ENCODE measurements around the gene CASZ1. TPM values are rescaled to one million over a fixed set of nuclear protein-coding genes. Genes with fewer than 3 reads are reported as not detected.

The CASZ1 gene
- total and polyA plus RNA-seq, 12 donors, result 2.5 to 35.2 (median 7.0) TPM

DNA sequence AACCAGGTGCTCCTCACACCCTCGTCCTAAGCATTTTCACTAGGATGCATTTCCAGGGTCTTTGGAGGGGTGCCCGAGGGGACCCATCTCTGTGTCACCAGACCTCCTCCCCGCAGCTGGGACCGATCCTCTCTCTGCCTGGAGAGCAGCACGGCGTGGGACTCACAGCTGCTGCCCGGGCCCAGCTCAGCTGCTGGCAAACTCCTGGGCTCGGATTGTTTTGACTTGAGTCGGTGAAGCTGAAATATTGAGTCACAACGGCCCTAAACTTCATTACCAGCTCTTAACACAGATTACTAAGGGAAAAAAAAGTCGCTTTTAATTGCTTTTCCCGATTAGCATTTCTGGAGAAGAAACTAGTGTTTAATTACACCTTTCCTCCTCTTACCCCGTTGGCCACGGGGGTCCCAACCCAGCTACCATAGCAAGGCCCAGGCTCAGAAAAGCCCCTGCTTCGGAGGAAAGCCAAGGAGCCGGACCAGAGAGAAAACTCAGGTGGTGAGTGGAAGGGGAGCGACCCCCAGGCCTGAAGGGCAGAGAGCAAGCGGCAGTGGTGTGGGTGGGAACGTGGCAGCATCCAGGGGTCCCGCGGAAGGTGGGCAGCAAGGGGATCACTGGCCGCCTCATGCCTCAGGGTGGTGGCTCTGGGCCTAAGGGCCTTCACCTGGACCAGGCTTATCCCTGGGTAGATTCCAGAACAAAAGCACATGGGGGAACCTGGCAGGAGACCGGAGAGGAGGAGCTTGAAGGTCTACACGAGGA, 41.7 kb downstream of the CASZ1 start:
- H3K4me3 ChIP-seq, result no peak overlapping the region
- H3K27ac ChIP-seq, result no peak overlapping the region
- H3K4me1 ChIP-seq (replicated peaks in 1 of 2), result peaks cover 0 to 6% of the 10 kb centered on the region in 2 donors
- H3K27me3 ChIP-seq, result no peaks in the 10 kb centered on the region
- WGBS, 4 donors, result 81 to 87% (median 84%) methylated on average over 23 to 24 of the region's 24 CpGs
- no peaks in the 10 kb centered on the region for H3K9me3 ChIP-seq (replicated peaks in 1 of 3)
- no peaks in the 10 kb centered on the region for H3K36me3 ChIP-seq (replicated peaks in 1 of 2)
- DNase-seq, result no peak
- intact Hi-C loops (cut with DNase I), result no loop called here
- TF ChIP-seq, protein P1, sequence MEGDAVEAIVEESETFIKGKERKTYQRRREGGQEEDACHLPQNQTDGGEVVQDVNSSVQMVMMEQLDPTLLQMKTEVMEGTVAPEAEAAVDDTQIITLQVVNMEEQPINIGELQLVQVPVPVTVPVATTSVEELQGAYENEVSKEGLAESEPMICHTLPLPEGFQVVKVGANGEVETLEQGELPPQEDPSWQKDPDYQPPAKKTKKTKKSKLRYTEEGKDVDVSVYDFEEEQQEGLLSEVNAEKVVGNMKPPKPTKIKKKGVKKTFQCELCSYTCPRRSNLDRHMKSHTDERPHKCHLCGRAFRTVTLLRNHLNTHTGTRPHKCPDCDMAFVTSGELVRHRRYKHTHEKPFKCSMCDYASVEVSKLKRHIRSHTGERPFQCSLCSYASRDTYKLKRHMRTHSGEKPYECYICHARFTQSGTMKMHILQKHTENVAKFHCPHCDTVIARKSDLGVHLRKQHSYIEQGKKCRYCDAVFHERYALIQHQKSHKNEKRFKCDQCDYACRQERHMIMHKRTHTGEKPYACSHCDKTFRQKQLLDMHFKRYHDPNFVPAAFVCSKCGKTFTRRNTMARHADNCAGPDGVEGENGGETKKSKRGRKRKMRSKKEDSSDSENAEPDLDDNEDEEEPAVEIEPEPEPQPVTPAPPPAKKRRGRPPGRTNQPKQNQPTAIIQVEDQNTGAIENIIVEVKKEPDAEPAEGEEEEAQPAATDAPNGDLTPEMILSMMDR (IDR thresholded peaks at IDR 0.05), result no peak
- TF ChIP-seq POLR2A (IDR thresholded peaks at IDR 0.05), result no peak

DNA sequence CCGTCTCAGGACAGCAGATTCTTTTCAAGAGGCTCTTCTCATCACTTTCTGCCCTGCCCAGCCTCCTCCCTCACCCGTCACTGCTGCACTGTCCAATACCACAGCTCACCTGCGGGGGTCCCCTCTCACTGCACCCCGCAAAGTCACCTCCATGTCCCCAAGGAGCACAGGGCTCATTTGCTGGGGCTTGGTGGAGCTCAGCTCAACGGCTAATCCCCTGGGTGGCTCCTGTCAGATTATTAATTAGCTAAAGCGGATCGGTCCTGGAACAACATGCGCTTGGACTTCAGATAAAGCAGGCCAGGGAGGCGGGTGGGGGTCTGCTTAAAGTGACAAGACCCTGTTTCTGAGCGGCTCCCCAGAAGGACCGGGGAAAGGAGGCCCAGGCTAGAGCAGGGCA, 43.1 kb downstream of the CASZ1 start:
- H3K4me3 ChIP-seq, result no peak overlapping the region
- TF ChIP-seq POLR2A (IDR thresholded peaks at IDR 0.05), result no peak
- TF ChIP-seq, protein P1 (IDR thresholded peaks at IDR 0.05), result no peak
- H3K4me1 ChIP-seq (replicated peaks in 1 of 2), result peaks cover 0 to 6% of the 10 kb centered on the region in 2 donors
- 72 to 83% (median 77%) methylated on average over 11 of the region's 11 CpGs for WGBS, 4 donors
- no peaks in the 10 kb centered on the region for H3K27me3 ChIP-seq
- H3K36me3 ChIP-seq (replicated peaks in 1 of 2), result no peaks in the 10 kb centered on the region
- no peak overlapping the region for H3K27ac ChIP-seq
- DNase-seq, result no peak
- H3K9me3 ChIP-seq (replicated peaks in 1 of 3), result no peaks in the 10 kb centered on the region
- intact Hi-C loops (cut with DNase I), result no loop called here

DNA sequence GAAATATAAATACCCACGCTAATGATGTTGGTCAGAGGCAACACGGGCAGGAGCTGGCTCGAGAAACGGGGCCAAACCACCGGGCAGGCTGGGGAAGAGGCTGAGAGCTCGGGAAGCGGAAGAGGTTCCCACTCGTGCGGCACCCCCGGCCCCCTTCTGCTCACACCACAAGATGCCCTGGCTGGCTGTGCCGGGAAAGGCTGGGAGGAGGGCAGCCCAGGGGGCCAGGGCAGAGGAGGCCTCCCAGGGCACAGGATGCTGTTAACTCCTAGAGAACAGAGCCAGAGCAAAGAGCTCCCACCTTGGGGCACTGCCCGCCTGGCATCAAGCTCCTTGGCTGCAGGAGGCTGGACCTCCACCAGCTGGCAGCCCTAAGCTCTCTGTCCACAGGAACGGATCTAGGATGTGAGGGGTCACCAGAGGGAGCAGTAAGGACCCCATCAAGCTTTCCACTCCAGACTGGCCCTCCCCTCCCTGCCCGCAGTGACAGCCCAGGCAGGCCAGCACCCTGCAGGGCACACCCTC, 44.8 kb downstream of the CASZ1 start:
- TF ChIP-seq POLR2A (IDR thresholded peaks at IDR 0.05), result no peak
- TF ChIP-seq, protein P1 (IDR thresholded peaks at IDR 0.05), result no peak
- no peak overlapping the region for H3K4me3 ChIP-seq
- WGBS, 4 donors, result 69 to 81% (median 73%) methylated on average over 9 to 14 of the region's 14 CpGs
- H3K27me3 ChIP-seq, result no peaks in the 10 kb centered on the region
- DNase-seq, result no peak
- intact Hi-C loops (cut with DNase I), result no loop called here
- H3K27ac ChIP-seq, result no peak overlapping the region
- no peaks in the 10 kb centered on the region for H3K9me3 ChIP-seq (replicated peaks in 1 of 3)
- H3K36me3 ChIP-seq (replicated peaks in 1 of 2), result no peaks in the 10 kb centered on the region
- H3K4me1 ChIP-seq (replicated peaks in 1 of 2), result peaks cover 0 to 6% of the 10 kb centered on the region in 2 donors

DNA sequence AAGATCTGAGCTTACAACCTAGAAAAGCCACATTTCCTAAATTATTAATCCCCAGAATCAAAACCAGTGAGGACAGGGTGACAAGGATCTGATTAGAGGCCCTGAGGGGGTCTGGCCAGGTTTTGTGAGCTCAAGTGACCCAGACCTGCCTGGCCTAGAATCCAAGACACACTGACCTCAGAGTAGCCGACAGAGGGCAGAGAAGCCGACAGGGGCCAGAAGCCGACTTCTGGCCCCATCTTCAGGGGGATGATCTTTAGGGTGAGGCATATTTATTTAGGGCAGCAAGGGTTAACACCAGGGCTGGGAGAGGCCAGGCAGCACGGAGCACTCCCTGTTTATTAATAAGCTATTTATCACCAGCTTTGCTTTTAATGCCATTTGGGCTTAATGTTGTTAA, 45.3 kb downstream of the CASZ1 start:
- Histone ChIP-seq H3K4me1 (replicated peaks in 1 of 2) (peaks cover 0 to 1% of the 10 kb centered on the region in 2 donors), H3K36me3 (replicated peaks in 1 of 2) (no peaks in the 10 kb centered on the region), H3K27me3 (no peaks in the 10 kb centered on the region), H3K27ac (no peak overlapping the region), H3K9me3 (replicated peaks in 1 of 3) (no peaks in the 10 kb centered on the region), H3K4me3 (no peak overlapping the region)
- DNase-seq, result no peak
- intact Hi-C loops (cut with DNase I), result no loop called here
- WGBS, 4 donors, result 18 to 76% (median 69%) methylated on average over 1 to 4 of the region's 4 CpGs
- TF ChIP-seq POLR2A (IDR thresholded peaks at IDR 0.05), result no peak
- TF ChIP-seq, protein P1 (IDR thresholded peaks at IDR 0.05), result no peak

Measured in adrenal gland (tissue), 12 donors.